ENCODE results near the gene DKK3. TPM values are rescaled to one million over a fixed set of nuclear protein-coding genes. Genes with fewer than 3 reads are reported as not detected.
A peak's percentile ranks its signal among the peaks of the same experiment; 100 is the strongest.

DKK3 gene
- total RNA-seq, 1 donor, result 72.4 TPM

- Histone ChIP-seq H2AFZ (ENCODE audit: low read length) (no peak overlapping the region), H3K36me3 (ENCODE audit: insufficient read depth, low read length) (no peaks in the 10 kb centered on the region), H4K20me1 (ENCODE audit: insufficient read depth, low read length) (no peaks in the 10 kb centered on the region), H3K4me1 (ENCODE audit: insufficient read depth, low read length) (peaks cover 60% of the 10 kb centered on the region), H3K27me3 (ENCODE audit: insufficient read depth, low read length) (no peaks in the 10 kb centered on the region), H3K27ac (ENCODE audit: low read depth, low read length) (peak overlapping the region; percentile 41), H3K9me3 (ENCODE audit: low read depth, low read length) (no peaks in the 10 kb centered on the region), H3K4me2 (ENCODE audit: insufficient read depth, low read length) (peak overlapping the region; percentile 23), H3K4me3 (ENCODE audit: insufficient read depth, low read length) (no peak overlapping the region), H3K79me2 (ENCODE audit: insufficient read depth, low read length) (no peaks in the 10 kb centered on the region)
- no peak for DNase-seq (ENCODE audit: insufficient read length, low spot score, missing footprints)
- no peak for TF ChIP-seq CTCF (IDR thresholded peaks at IDR 0.05; ENCODE audit: extremely low read depth, low read depth, low read length)
Measured at GRCh38 chr11:11985016-11985715, 23.3 kb downstream of the DKK3 start.

- DNase-seq (ENCODE audit: insufficient read length, low spot score, missing footprints), result no peak
- H3K9me3 ChIP-seq (ENCODE audit: low read depth, low read length), result no peaks in the 10 kb centered on the region
- H2AFZ ChIP-seq (ENCODE audit: low read length), result no peak overlapping the region
- H3K79me2 ChIP-seq (ENCODE audit: insufficient read depth, low read length), result no peaks in the 10 kb centered on the region
- H3K36me3 ChIP-seq (ENCODE audit: insufficient read depth, low read length), result no peaks in the 10 kb centered on the region
- no peak overlapping the region for H3K4me3 ChIP-seq (ENCODE audit: insufficient read depth, low read length)
- no peak for TF ChIP-seq CTCF (IDR thresholded peaks at IDR 0.05; ENCODE audit: extremely low read depth, low read depth, low read length)
- H3K4me1 ChIP-seq (ENCODE audit: insufficient read depth, low read length), result peaks cover 59% of the 10 kb centered on the region
- H3K4me2 ChIP-seq (ENCODE audit: insufficient read depth, low read length), result no peak overlapping the region
- no peaks in the 10 kb centered on the region for H4K20me1 ChIP-seq (ENCODE audit: insufficient read depth, low read length)
- H3K27me3 ChIP-seq (ENCODE audit: insufficient read depth, low read length), result no peaks in the 10 kb centered on the region
- no peak overlapping the region for H3K27ac ChIP-seq (ENCODE audit: low read depth, low read length)
Measured at GRCh38 chr11:11984563-11984962, 23.9 kb downstream of the DKK3 start.

DNA sequence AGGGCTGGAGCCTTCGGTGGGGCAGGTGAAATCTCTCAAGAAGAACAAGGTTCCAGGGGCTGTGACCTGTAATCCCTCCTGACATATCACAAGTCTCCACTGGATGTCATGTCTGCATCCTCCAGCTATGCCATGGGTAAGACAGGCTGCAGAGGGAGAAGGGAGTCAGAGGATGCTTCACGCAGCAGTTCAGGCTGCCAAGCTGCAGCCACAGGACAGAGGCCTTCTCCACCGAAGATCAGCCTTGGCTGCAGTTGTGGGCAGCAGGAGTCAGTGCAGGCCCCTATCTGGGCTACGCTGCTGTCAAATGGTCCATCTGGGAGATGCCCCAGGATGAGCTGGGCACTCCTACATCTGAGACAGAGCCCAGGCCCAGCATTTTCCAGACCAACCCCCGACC, 25.0 kb downstream of the DKK3 start:
- Histone ChIP-seq H2AFZ (ENCODE audit: low read length) (no peak overlapping the region), H3K9me3 (ENCODE audit: low read depth, low read length) (no peaks in the 10 kb centered on the region), H3K27ac (ENCODE audit: low read depth, low read length) (peak overlapping the region; percentile 46), H3K4me2 (ENCODE audit: insufficient read depth, low read length) (peak overlapping the region; percentile 1), H4K20me1 (ENCODE audit: insufficient read depth, low read length) (no peaks in the 10 kb centered on the region), H3K36me3 (ENCODE audit: insufficient read depth, low read length) (no peaks in the 10 kb centered on the region), H3K4me1 (ENCODE audit: insufficient read depth, low read length) (peaks cover 67% of the 10 kb centered on the region), H3K4me3 (ENCODE audit: insufficient read depth, low read length) (no peak overlapping the region), H3K27me3 (ENCODE audit: insufficient read depth, low read length) (no peaks in the 10 kb centered on the region), H3K79me2 (ENCODE audit: insufficient read depth, low read length) (no peaks in the 10 kb centered on the region)
- TF ChIP-seq CTCF (IDR thresholded peaks at IDR 0.05; ENCODE audit: extremely low read depth, low read depth, low read length), result no peak
- DNase-seq (ENCODE audit: insufficient read length, low spot score, missing footprints), result no peak

- H3K36me3 ChIP-seq (ENCODE audit: insufficient read depth, low read length), result no peaks in the 10 kb centered on the region
Measured at GRCh38 chr11:11982975-11983374, 25.5 kb downstream of the DKK3 start.

More at GRCh38 chr11:11982975-11983374, 25.5 kb downstream of the DKK3 start:
- no peaks in the 10 kb centered on the region for H3K9me3 ChIP-seq (ENCODE audit: low read depth, low read length)
- no peak overlapping the region for H2AFZ ChIP-seq (ENCODE audit: low read length)
- no peaks in the 10 kb centered on the region for H3K79me2 ChIP-seq (ENCODE audit: insufficient read depth, low read length)
- no peaks in the 10 kb centered on the region for H3K27me3 ChIP-seq (ENCODE audit: insufficient read depth, low read length)
- H3K4me3 ChIP-seq (ENCODE audit: insufficient read depth, low read length), result no peak overlapping the region
- H3K27ac ChIP-seq (ENCODE audit: low read depth, low read length), result peak overlapping the region; percentile 46
- DNase-seq (ENCODE audit: insufficient read length, low spot score, missing footprints), result peak; percentile 90
- peaks cover 64% of the 10 kb centered on the region for H3K4me1 ChIP-seq (ENCODE audit: insufficient read depth, low read length)
- no peak for TF ChIP-seq CTCF (IDR thresholded peaks at IDR 0.05; ENCODE audit: extremely low read depth, low read depth, low read length)
- H4K20me1 ChIP-seq (ENCODE audit: insufficient read depth, low read length), result no peaks in the 10 kb centered on the region
- H3K4me2 ChIP-seq (ENCODE audit: insufficient read depth, low read length), result peak overlapping the region; percentile 1

Data from osteoblast (primary cell).